Measurements from ENCODE around the gene SPATA45.

- TF ChIP-seq HMGA1 (CRISPR knock-in tag; conservative IDR thresholded peaks at IDR 0.05) (no peak), GABPA (IDR thresholded peaks at IDR 0.05; ENCODE audit: low read depth, low read length) (no peak), GABPA (CRISPR knock-in tag; IDR thresholded peaks at IDR 0.05; ENCODE audit: low read depth) (no peak), YY1 (IDR thresholded peaks at IDR 0.05; ENCODE audit: insufficient read depth, insufficient replicate concordance, low read depth, low read length) (no peak), NR2C2 (CRISPR knock-in tag; IDR thresholded peaks at IDR 0.05; ENCODE audit: borderline replicate concordance) (no peak), MAX (IDR thresholded peaks at IDR 0.05) (no peak), POLR2AphosphoS5 (IDR thresholded peaks at IDR 0.05; ENCODE audit: low read depth, low read length) (no peak), SP2 (CRISPR knock-in tag; IDR thresholded peaks at IDR 0.05) (no peak), CTCF (CRISPR knock-in tag; IDR thresholded peaks at IDR 0.05) (no peak), ZSCAN22 (CRISPR knock-in tag; IDR thresholded peaks at IDR 0.05) (no peak), ZNF282 (IDR thresholded peaks at IDR 0.05; ENCODE audit: partially characterized antibody) (no peak)
Measured at GRCh38 chr1:212819726-212820125, 27.7 kb downstream of the SPATA45 start.

Measured in HepG2 (cell line).